HUES6 (cell line): ENCODE measurements around the gene LRRC15.

ENCODE experiments used
- H3K27ac ChIP-seq: 2 replicates; pipeline ENCODE4 v1.7.0; 2013; ENCODE audit warnings: low read depth, mild to moderate bottlenecking, low read length, inconsistent platforms
- H3K27me3 ChIP-seq: 2 replicates; pipeline ENCODE4 v1.6.1; 2013; ENCODE audit warnings: low read length; ENCODE audit not compliant: control insufficient read depth, insufficient read depth
- H3K36me3 ChIP-seq: 2 replicates; pipeline ENCODE4 v1.6.1; 2013; ENCODE audit warnings: low read length; ENCODE audit not compliant: control insufficient read depth, insufficient read depth
- H3K4me1 ChIP-seq: 2 replicates; pipeline ENCODE4 v1.6.1; 2013; ENCODE audit warnings: low read length; ENCODE audit not compliant: control insufficient read depth, insufficient read depth
- H3K4me3 ChIP-seq: 2 replicates; pipeline ENCODE4 v1.5.1; 2013; ENCODE audit warnings: low read depth, low read length
- H3K9ac ChIP-seq: one replicate; pipeline ENCODE4 v1.6.1; 2013; ENCODE audit warnings: mild to moderate bottlenecking, low read length
- H3K9me3 ChIP-seq: 2 replicates; pipeline ENCODE4 v1.6.1; 2013; ENCODE audit warnings: low read depth, low read length; ENCODE audit not compliant: control insufficient read depth, insufficient read depth

LRRC15 gene

DNA sequence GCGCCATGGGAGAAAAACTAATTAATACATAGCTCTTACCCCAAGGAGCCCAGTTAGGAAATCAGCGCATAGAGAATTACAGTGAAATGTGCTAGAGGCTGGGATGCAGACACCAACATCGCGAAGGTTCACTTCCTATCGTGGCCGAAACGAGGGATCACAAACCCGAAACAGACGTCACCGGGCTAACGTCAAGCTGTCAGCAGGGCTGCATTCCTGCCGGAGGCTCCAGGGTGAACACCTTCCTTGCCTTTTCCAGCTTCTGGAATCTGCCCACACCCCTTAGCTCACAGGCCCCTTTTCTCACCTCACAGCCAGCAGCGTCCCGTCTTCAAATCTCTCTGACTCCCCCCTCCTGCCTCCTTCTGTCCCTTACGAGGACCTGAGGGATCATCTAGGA, 16.5 kb upstream of the LRRC15 start:
- H3K36me3 ChIP-seq = no peaks in the 10 kb centered on the region
- no peak overlapping the region for H3K4me3 ChIP-seq
- peaks cover 6% of the 10 kb centered on the region; the same call in 1 of the 2 replicates for H3K9me3 ChIP-seq
- no peak overlapping the region for H3K27ac ChIP-seq
- peaks cover 28% of the 10 kb centered on the region for H3K4me1 ChIP-seq
- no peak overlapping the region for H3K9ac ChIP-seq
- H3K27me3 ChIP-seq = 0 out of 2 replicates have a peak, but pooled peaks cover 2% of the 10 kb centered on the region

DNA sequence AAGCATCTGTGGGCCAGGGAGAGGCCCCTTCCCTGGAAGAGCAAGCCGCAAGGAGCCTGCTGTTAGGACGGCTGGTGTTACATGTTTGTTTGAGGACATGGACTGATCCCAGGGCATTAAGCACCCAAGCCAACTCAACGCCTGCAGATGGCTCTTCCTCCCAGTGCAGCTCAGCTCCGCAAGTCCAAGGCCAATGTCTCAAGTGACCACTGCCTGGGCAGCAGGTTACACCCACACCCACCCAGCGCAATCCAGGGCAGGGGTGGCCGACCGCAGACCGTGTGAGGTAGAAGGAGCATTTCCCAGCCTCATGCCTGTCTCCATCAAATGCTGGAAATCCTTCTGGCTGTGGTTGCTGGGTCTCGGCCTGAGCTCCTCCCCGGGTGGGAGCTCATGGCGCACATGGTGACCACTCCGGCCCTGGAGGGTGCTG, 15.0 kb upstream of the LRRC15 start:
- H3K9ac ChIP-seq = no peak overlapping the region
- H3K4me3 ChIP-seq = no peak overlapping the region
- peaks cover 1% of the 10 kb centered on the region; the same call in 1 of the 2 replicates for H3K9me3 ChIP-seq
- H3K4me1 ChIP-seq = peaks cover 36% of the 10 kb centered on the region
- H3K27me3 ChIP-seq = 0 out of 2 replicates have a peak, but pooled peaks cover 2% of the 10 kb centered on the region
- H3K36me3 ChIP-seq = no peaks in the 10 kb centered on the region
- no peak overlapping the region for H3K27ac ChIP-seq

DNA sequence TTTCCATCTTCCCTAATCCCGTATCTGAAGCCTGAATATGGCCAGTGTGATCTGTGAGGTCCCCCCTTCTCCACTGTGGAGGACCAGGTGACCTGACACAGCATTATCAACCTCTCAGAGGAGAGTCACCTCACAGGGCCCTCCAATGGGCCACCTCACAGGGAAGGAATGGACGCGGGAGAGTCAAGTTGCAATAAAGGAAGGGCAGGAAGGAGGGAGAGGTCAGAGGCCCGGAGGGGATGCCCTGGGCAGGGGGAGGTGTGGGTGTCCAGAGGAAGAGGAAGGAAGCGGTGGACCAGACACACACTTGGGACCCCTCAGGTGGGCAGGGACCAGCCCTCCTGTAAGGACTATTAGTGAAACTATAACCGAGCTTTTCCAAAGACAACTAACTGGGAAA, 14.6 kb upstream of the LRRC15 start:
- Histone ChIP-seq H3K4me3 (no peak overlapping the region), H3K4me1 (peaks cover 39% of the 10 kb centered on the region), H3K36me3 (no peaks in the 10 kb centered on the region), H3K9me3 (no peaks in the 10 kb centered on the region), H3K27ac (no peak overlapping the region), H3K27me3 (0 out of 2 replicates have a peak, but pooled peaks cover 2% of the 10 kb centered on the region), H3K9ac (no peak overlapping the region)

DNA sequence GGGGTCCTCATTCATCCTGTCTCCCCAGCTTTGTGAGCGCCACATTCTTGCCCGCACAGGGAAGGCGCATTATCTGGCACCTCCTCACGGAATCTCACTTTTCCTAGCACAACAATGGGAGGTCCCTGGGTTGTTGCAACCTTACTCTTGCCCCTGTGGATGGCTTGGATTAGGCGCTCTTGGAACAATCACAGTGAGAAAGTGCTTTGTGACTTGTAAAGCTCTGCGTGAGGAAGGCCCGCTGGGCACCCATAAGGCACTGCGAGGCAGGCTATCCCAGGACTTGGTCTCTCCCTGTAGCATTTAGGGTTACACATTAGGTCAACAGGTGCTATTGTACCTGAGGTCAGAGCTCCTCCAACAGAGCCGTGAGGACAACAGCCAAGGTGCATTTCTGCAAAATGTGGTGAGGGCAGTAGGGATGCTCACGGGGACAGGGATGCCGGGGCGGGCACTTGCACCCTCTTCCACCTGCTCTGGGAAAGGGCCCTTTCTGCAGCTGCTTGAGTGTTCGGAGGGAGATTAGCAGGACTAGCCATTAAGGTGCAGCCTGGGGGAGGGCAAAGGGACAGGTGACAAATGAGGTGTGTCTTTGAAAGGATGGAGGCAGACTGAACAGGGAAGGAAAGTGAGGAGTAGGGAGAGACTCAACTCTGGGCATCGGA, 13.9 kb upstream of the LRRC15 start:
- no peak overlapping the region for H3K27ac ChIP-seq
- H3K9ac ChIP-seq = no peak overlapping the region
- H3K36me3 ChIP-seq = no peaks in the 10 kb centered on the region
- peaks cover 39% of the 10 kb centered on the region for H3K4me1 ChIP-seq
- no peaks in the 10 kb centered on the region for H3K9me3 ChIP-seq
- no peak overlapping the region for H3K4me3 ChIP-seq
- H3K27me3 ChIP-seq = 0 out of 2 replicates have a peak, but pooled peaks cover 2% of the 10 kb centered on the region

DNA sequence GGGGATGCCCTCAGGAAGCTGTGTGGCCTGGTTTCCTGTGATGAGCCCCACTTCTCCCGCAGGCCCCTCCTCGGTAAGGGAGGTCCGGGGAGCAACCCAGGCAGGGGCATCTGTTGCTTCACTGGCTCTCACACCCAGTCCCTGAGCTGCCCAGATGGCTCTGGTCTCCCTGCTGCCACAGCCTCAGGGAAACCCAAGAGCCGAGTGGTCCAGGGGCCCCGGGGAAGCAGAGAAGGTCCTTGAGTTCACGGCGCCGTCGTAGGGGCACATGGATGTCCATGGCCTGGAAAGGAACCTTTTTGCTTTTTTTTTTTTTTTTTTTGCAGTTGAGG, 13.3 kb upstream of the LRRC15 start:
- no peak overlapping the region for H3K27ac ChIP-seq
- no peak overlapping the region for H3K4me3 ChIP-seq
- H3K9me3 ChIP-seq = no peaks in the 10 kb centered on the region
- 0 out of 2 replicates have a peak, but pooled peaks cover 2% of the 10 kb centered on the region for H3K27me3 ChIP-seq
- no peak overlapping the region for H3K9ac ChIP-seq
- no peaks in the 10 kb centered on the region for H3K36me3 ChIP-seq
- peaks cover 39% of the 10 kb centered on the region for H3K4me1 ChIP-seq

DNA sequence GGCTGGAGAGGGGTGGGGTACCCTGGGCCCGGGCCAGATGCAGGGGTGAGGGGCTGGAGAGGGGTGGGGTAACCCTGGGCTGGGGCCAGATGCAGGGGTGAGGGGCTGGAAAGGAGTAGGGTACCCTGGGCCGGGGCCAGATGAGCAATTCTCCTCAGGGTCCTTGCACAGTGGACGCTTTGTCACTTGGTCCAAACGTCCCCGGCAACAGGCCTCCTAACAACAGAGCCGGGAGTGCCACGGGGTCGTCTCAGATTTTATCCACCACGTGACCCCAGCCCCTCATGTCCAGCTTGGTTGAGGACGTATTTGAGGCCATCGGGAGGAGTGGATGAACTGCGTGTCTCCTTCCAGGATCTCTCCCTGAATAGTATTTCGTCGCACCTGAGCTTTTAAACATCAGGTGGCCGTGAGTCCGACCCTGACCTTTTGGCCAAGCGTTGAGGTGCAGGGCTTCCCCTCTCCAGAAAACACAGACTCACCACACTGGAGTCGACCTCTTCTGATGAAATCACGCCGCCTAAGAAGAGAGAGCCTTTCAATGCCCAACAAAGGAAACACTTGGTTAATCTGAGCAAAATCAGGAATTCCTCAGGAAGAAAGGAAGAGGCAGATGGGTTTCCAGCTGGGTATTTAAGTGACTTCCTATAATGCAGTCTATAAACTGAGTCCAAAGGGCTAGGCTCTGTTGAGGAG, 12.8 kb upstream of the LRRC15 start:
- Histone ChIP-seq H3K9me3 (no peaks in the 10 kb centered on the region), H3K9ac (no peak overlapping the region), H3K27ac (no peak overlapping the region), H3K4me1 (peaks cover 39% of the 10 kb centered on the region), H3K4me3 (no peak overlapping the region), H3K36me3 (no peaks in the 10 kb centered on the region), H3K27me3 (0 out of 2 replicates have a peak, but pooled peaks cover 2% of the 10 kb centered on the region)

DNA sequence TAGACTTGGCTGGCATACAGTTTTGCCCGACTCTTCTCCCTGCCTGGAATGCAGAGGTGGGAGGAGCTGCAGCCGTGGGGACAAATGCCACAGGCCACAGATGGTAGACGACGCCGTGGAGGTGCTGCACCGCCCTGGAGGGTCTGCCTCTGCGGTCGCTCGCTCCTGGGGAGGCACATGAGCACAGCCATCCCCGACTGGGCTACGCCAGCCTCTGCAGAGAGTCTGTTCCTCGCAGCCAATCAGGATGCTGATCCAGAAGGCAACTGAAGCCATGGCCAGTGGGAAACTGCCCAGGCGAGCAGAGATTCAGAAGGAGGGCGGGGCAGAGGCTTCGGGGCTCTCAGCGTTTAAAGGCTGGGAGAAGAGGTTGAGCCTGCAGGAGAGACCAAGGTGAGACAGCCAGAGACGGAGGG, 11.9 kb upstream of the LRRC15 start:
- H3K27me3 ChIP-seq = 0 out of 2 replicates have a peak, but pooled peaks cover 2% of the 10 kb centered on the region

DNA sequence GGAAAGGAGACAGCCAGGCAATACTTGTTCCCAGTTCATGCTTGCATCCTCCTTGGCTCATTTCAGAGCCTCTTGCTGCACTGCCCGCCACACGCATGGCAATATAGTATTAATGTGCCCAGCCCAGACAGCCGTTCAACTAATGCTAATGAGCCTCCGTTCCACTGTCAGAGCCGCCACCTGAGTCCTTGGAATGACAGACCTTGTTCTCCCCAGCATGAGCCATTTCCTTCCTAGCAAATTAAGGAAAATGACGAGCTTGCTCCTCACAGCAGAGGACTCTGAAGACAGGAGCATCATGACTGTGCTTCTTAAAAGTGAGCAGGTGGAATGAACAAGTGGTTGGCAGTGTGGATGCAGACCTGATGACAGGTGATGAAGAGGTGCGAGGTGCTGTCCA, 10.8 kb upstream of the LRRC15 start:
- Histone ChIP-seq H3K27me3 (0 out of 2 replicates have a peak, but pooled peaks cover 2% of the 10 kb centered on the region), H3K4me1 (peaks cover 38% of the 10 kb centered on the region), H3K36me3 (no peaks in the 10 kb centered on the region), H3K27ac (no peak overlapping the region), H3K4me3 (no peak overlapping the region), H3K9me3 (no peaks in the 10 kb centered on the region), H3K9ac (no peak overlapping the region)

More for the DNA sequence above, 11.9 kb upstream of the LRRC15 start:
- Histone ChIP-seq H3K27ac (no peak overlapping the region), H3K4me3 (no peak overlapping the region), H3K36me3 (no peaks in the 10 kb centered on the region), H3K9me3 (no peaks in the 10 kb centered on the region), H3K9ac (no peak overlapping the region), H3K4me1 (peaks cover 36% of the 10 kb centered on the region)

DNA sequence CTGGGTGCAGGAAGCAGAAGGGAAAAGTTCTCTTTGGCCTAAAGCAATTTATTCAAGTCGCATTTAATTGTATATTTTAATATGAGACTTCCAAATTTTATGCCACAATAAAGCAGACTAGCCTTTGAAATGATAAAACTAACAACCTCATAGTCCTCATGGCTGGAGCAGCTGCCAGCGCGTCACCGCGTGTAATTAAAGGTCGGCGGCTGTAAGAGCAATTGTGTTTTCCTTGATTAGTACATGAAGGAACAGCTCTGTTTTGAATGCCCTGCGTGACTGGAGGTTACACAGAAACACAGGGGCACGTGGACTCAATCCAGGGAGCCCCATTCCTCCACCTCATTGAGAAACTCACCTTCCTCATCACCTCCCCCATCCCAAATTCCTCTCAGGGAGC, 10.1 kb upstream of the LRRC15 start:
- Histone ChIP-seq H3K4me1 (peaks cover 43% of the 10 kb centered on the region), H3K27ac (no peak overlapping the region), H3K36me3 (no peaks in the 10 kb centered on the region), H3K4me3 (no peak overlapping the region), H3K27me3 (0 out of 2 replicates have a peak, but pooled peaks cover 1% of the 10 kb centered on the region), H3K9ac (no peak overlapping the region), H3K9me3 (no peaks in the 10 kb centered on the region)

DNA sequence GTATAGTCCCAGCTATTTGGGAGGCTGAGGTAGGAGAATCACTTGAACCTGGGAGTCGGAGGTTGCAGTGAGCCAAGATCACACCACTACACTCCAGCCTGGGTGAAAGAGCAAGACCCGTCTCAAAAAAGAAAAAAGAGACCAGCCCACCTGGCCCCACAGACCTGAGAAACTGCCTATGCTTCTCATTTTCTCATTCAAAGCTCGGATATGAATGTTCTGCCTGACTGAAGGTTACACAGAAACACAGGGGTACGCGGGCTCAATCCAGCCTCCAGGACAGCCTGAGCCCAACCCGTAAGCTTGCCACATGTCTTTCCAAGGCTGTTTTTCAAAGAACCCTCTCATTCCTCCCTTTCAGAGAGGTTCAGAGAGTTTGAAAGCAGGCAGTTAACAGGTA, 9.7 kb upstream of the LRRC15 start:
- Histone ChIP-seq H3K4me3 (no peak overlapping the region), H3K27me3 (no peaks in the 10 kb centered on the region), H3K9ac (no peak overlapping the region), H3K27ac (no peak overlapping the region), H3K9me3 (no peaks in the 10 kb centered on the region), H3K36me3 (no peaks in the 10 kb centered on the region), H3K4me1 (peaks cover 43% of the 10 kb centered on the region)

DNA sequence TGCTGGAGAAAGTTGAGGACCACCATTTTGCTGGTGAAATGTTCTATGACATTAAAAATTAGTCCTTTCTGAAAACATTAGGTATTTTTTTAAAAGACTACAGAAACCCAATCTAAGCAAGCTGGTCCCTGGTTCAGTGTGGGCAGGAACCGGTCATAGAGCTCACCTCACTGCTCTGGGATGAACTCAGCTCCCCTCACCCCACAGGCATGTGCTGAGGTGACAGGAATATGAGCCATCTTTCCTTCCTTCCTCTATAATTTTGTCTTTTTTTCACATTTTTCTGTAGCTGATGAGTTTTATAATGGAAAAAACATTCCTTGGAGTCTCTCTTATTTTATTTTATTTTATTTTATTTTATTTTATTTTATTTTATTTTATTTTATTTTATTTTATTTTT, 8.2 kb upstream of the LRRC15 start:
- H3K9ac ChIP-seq = no peak overlapping the region
- H3K36me3 ChIP-seq = no peaks in the 10 kb centered on the region
- no peaks in the 10 kb centered on the region for H3K27me3 ChIP-seq
- H3K27ac ChIP-seq = no peak overlapping the region
- H3K4me1 ChIP-seq = peaks cover 37% of the 10 kb centered on the region
- no peaks in the 10 kb centered on the region for H3K9me3 ChIP-seq
- H3K4me3 ChIP-seq = no peak overlapping the region
